Fibroblast of the aortic adventitia (primary cell): ENCODE measurements around the gene EPB41L4B. TPM values are rescaled to one million over a fixed set of nuclear protein-coding genes. Genes with fewer than 3 reads are reported as not detected.

Experiments used
- DNase-seq: peaks from one replicate; pipeline ENCODE4 v3.0.0-alpha.2; 2010; ENCODE audit warnings: low read depth
- H3K4me3 ChIP-seq: 2 replicates; pipeline ENCODE4 v1.5.1; 2011; ENCODE audit warnings: low read depth, mild to moderate bottlenecking, control low read depth, low read length, moderate library complexity
- CTCF ChIP-seq: IDR thresholded peaks from 2 replicates; pipeline ENCODE4 v1.5.1; 2011; ENCODE audit warnings: mild to moderate bottlenecking, low read length, control low read depth, inconsistent platforms; ENCODE audit not compliant: insufficient read depth
- total RNA-seq: library from RNA; depleted of rRNA; stranded (reverse); fragments of >200 nt; gene quantifications from 2 replicates; pipeline ENCODE4 v1.2.3, GENCODE V29; 2012; ENCODE audit warnings: low replicate concordance

The EPB41L4B gene
- total RNA-seq, 1 donor, result 1.8 TPM

GRCh38 chr9:109206670-109207069, 114.2 kb downstream of the EPB41L4B start:
- TF ChIP-seq CTCF, result no peak
- no peak overlapping the region for H3K4me3 ChIP-seq
- no peak for DNase-seq

GRCh38 chr9:109205526-109205925, 115.3 kb downstream of the EPB41L4B start:
- no peak overlapping the region for H3K4me3 ChIP-seq
- no peak for TF ChIP-seq CTCF
- DNase-seq, result no peak

GRCh38 chr9:109203761-109204360, 117.0 kb downstream of the EPB41L4B start:
- no peak for DNase-seq
- H3K4me3 ChIP-seq, result no peak overlapping the region
- TF ChIP-seq CTCF, result no peak

GRCh38 chr9:109199676-109200075, 121.2 kb downstream of the EPB41L4B start:
- H3K4me3 ChIP-seq, result no peak overlapping the region
- DNase-seq, result no peak
- no peak for TF ChIP-seq CTCF

GRCh38 chr9:109198736-109199382, 122.0 kb downstream of the EPB41L4B start:
- no peak overlapping the region for H3K4me3 ChIP-seq
- no peak for TF ChIP-seq CTCF
- no peak for DNase-seq

DNA sequence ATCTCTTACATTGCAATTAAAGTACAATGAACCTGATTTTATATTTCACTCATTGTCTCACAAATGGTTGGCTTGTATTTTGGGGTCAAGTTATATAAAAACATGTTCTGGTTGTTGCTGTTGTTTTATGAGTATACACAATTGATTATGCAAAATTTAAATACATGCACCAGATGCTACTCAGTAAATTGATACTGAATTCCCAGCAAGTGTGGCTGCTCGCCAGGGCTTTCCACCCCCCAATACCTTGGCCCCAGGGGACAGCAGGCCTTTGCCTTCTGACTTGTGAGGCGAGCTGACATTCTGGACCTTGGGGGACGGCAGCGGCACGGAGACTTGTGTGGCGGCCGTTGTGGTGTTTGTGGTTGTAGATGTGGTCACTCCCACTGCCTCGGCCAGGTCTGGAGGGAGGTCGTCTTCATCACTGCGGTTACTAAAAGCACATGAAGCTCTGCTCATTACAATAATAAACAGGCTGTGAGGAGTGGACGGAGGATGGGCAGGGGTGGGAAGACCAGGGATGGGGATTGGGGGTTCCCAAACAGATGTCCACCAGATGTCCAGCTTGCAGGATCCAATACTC, 126.8 kb downstream of the EPB41L4B start:
- H3K4me3 ChIP-seq, result no peak overlapping the region
- no peak for DNase-seq
- no peak for TF ChIP-seq CTCF
